ENCODE measurements around the gene RASGRF2.
"Not testable (repeated sequence)": the region's sequence is repeated elsewhere in the genome, so short reads cannot be mapped to it uniquely, and the experiment has no call there.

RASGRF2 gene

GRCh38 chr5:80982093-80982492 is 21.9 kb downstream of the RASGRF2 start:
- DNase-seq (ENCODE audit: low read depth in 2 of 2), result no peak

- DNase-seq (ENCODE audit: low read depth in 2 of 2), result no peak
These were observed 25.6 kb downstream of the RASGRF2 start for GRCh38 chr5:80985600-80986228.

- no peak for DNase-seq (ENCODE audit: low read depth in 2 of 2)
These were observed 26.2 kb downstream of the RASGRF2 start for GRCh38 chr5:80986382-80986781.

GRCh38 chr5:80987078-80987766 is 27.1 kb downstream of the RASGRF2 start:
- DNase-seq (ENCODE audit: low read depth in 2 of 2), result no peak

GRCh38 chr5:80988419-80988935 is 28.3 kb downstream of the RASGRF2 start:
- no peak for DNase-seq (ENCODE audit: low read depth in 2 of 2)

- no peak for DNase-seq (ENCODE audit: low read depth in 2 of 2)
These were observed 29.7 kb downstream of the RASGRF2 start for GRCh38 chr5:80989883-80990282.

GRCh38 chr5:80990527-80990926 is 30.4 kb downstream of the RASGRF2 start:
- no peak for DNase-seq (ENCODE audit: low read depth in 2 of 2)

- no peak for DNase-seq (ENCODE audit: low read depth in 2 of 2)
These were observed 30.8 kb downstream of the RASGRF2 start for GRCh38 chr5:80990971-80991370.

GRCh38 chr5:80995908-80996307 is 35.7 kb downstream of the RASGRF2 start:
- DNase-seq (ENCODE audit: low read depth in 2 of 2), result no peak

GRCh38 chr5:80998590-80998979 is 38.4 kb downstream of the RASGRF2 start:
- DNase-seq (ENCODE audit: low read depth in 2 of 2), result no peak

GRCh38 chr5:81003811-81004386 is 43.7 kb downstream of the RASGRF2 start:
- no peak for DNase-seq (ENCODE audit: low read depth in 2 of 2)

GRCh38 chr5:81005708-81006107 is 45.5 kb downstream of the RASGRF2 start:
- no peak for DNase-seq (ENCODE audit: low read depth in 2 of 2)

GRCh38 chr5:81006231-81006630 is 46.1 kb downstream of the RASGRF2 start:
- no peak for DNase-seq (ENCODE audit: low read depth in 2 of 2)

GRCh38 chr5:81006947-81007636 is 46.9 kb downstream of the RASGRF2 start:
- DNase-seq (ENCODE audit: low read depth in 2 of 2), result peak in 1 of 2 donors; percentile 47

GRCh38 chr5:81007637-81008027 is 47.5 kb downstream of the RASGRF2 start:
- no peak for DNase-seq (ENCODE audit: low read depth in 2 of 2)

- DNase-seq (ENCODE audit: low read depth in 2 of 2), result no peak
These were observed 50.4 kb downstream of the RASGRF2 start for GRCh38 chr5:81010336-81011169.

GRCh38 chr5:81014348-81014747 is 54.2 kb downstream of the RASGRF2 start:
- no peak for DNase-seq (ENCODE audit: low read depth in 2 of 2)

- no peak for DNase-seq (ENCODE audit: low read depth in 2 of 2)
These were observed 56.0 kb downstream of the RASGRF2 start for GRCh38 chr5:81016116-81016515.

GRCh38 chr5:81017320-81017719 is 57.2 kb downstream of the RASGRF2 start:
- DNase-seq (ENCODE audit: low read depth in 2 of 2), result no peak

GRCh38 chr5:81018608-81019007 is 58.4 kb downstream of the RASGRF2 start:
- not testable (repeated sequence) for DNase-seq (ENCODE audit: low read depth in 2 of 2)

- DNase-seq (ENCODE audit: low read depth in 2 of 2), result no peak
These were observed 59.6 kb downstream of the RASGRF2 start for GRCh38 chr5:81019748-81020147.

All from stimulated activated CD4-positive, alpha-beta T cell treated with anti-CD3 and anti-CD28 coated beads, Interleukin-4, amount 100 ng/mL, for 48 hours (primary cell).